HCT116 (cell line): ENCODE data around the gene HNRNPH1. TPM values are rescaled to one million over a fixed set of nuclear protein-coding genes. Genes with fewer than 3 reads are reported as not detected.

Experiments
- ATAC-seq: fragments of 200-7000 bp; cut with Tn5 transposase; 2 replicates; pipeline ENCODE4 v1.9.1; 2020; ENCODE audit warnings: mild to moderate bottlenecking, moderate library complexity
- BruUV-seq: library from RNA; stranded (reverse); fragments of 400-500 nt; replicated peaks from 2 replicates; lab custom pipeline; 2021; lab: Mats Ljungman, UMichigan
- CTCF ChIA-PET: fragments of 300-600 bp; sonication (Branson Sonifier 250); formaldehyde crosslinking; loops from one replicate; lab custom pipeline; 2021; ENCODE audit warnings: antibody characterized with exemption; lab: Charles Lee
- POLR2A ChIA-PET: fragments of 300-600, 350-600 bp; sonication (Branson Sonifier 250); formaldehyde crosslinking; loops from one replicate; lab custom pipeline; 2021; ENCODE audit warnings: antibody characterized with exemption; lab: Charles Lee
- RAD21 ChIA-PET, 2 experiments: fragments of 300-600 bp; sonication (Branson Sonifier 250); formaldehyde crosslinking; loops; one replicate each; lab custom pipeline; 2023; ENCODE audit warnings: low total read pairs in 2 of 2; ENCODE audit not compliant: uncharacterized antibody in 2 of 2, unreplicated experiment in 2 of 2, low non-redundant PET in 1 of 2; lab: Charles Lee
- DNase-seq: peaks from one replicate; pipeline ENCODE4 v3.0.0-alpha.2; 2010; ENCODE audit warnings: low read depth, low spot score
- H2AFZ ChIP-seq: fragments of 200-600 bp; shearing (Covaris generic), sonication (generic); 2 replicates; pipeline ENCODE4 v1.6.1; 2017; ENCODE audit warnings: low read depth, mixed run types, mixed read lengths, antibody characterized with exemption, low read length; ENCODE audit not compliant: poor library complexity, severe bottlenecking
- H3K27ac ChIP-seq: 2 replicates; pipeline ENCODE4 v1.5.1; 2012; ENCODE audit warnings: low read depth, low read length
- H3K27me3 ChIP-seq: fragments of 200-600 bp; sonication (generic); 2 replicates; pipeline ENCODE4 v1.6.1; 2016; ENCODE audit warnings: mixed run types, low read length, mixed read lengths; ENCODE audit not compliant: insufficient read depth
- H3K36me3 ChIP-seq, 2 experiments: fragments of 200-500 bp in 1 of 2; fragments of 200-600 bp in 1 of 2; sonication (Bioruptor generic) in 1 of 2; sonication (generic) in 1 of 2; 2 replicates each; pipeline versions ENCODE4 v1.5.1 to v1.6.1; 2014 to 2016; ENCODE audit warnings: low read length in 2 of 2, inconsistent platforms in 1 of 2, mixed read lengths in 1 of 2, mixed run types in 1 of 2; ENCODE audit not compliant: insufficient read depth in 2 of 2, control insufficient read depth in 1 of 2
- H3K4me1 ChIP-seq, 2 experiments: fragments of 200-600 bp in 1 of 2; sonication (generic) in 1 of 2; 2 replicates each; pipeline versions ENCODE4 v1.5.1 to v1.6.1; 2012 to 2017; ENCODE audit warnings: low read length in 2 of 2, inconsistent platforms in 1 of 2, mild to moderate bottlenecking in 1 of 2, mixed read lengths in 1 of 2, mixed run types in 1 of 2, moderate library complexity in 1 of 2; ENCODE audit not compliant: insufficient read depth in 2 of 2, control insufficient read depth in 1 of 2
- H3K4me2 ChIP-seq: fragments of 200-600 bp; sonication (generic); 2 replicates; pipeline ENCODE4 v1.6.1; 2017; ENCODE audit warnings: mixed run types, low read length, mixed read lengths
- H3K4me3 ChIP-seq, 2 experiments: fragments of 200-600 bp in 1 of 2; sonication (generic) in 1 of 2; replicated peaks in 1 of 2; 2 replicates each; pipeline ENCODE4 v1.5.1; 2011 to 2016; ENCODE audit warnings: low read length in 2 of 2, control low read depth in 1 of 2, low read depth in 1 of 2, mild to moderate bottlenecking in 1 of 2, mixed read lengths in 1 of 2, mixed run types in 1 of 2
- H3K79me2 ChIP-seq: fragments of 200-600 bp; sonication (generic); 2 replicates; pipeline ENCODE4 v1.6.1; 2017; ENCODE audit warnings: mild to moderate bottlenecking, mixed run types, low read length, moderate library complexity, mixed read lengths; ENCODE audit not compliant: insufficient read depth
- H3K9ac ChIP-seq: fragments of 200-600 bp; sonication (generic); 2 replicates; pipeline ENCODE4 v1.6.1; 2016; ENCODE audit warnings: low read length, mixed read lengths
- H3K9me2 ChIP-seq: fragments of 200-600 bp; sonication (generic), shearing (Covaris generic); 2 replicates; pipeline ENCODE4 v1.6.1; 2017; ENCODE audit warnings: mixed run types, mild to moderate bottlenecking, moderate library complexity; ENCODE audit not compliant: insufficient read depth
- H3K9me3 ChIP-seq, 2 experiments: fragments of 200-500 bp in 1 of 2; fragments of 200-600 bp in 1 of 2; sonication (Bioruptor generic) in 1 of 2; sonication (generic) in 1 of 2; 2 replicates each; pipeline ENCODE4 v1.6.1; 2014 to 2017; ENCODE audit warnings: low read length in 2 of 2, mixed read lengths in 2 of 2, inconsistent platforms in 1 of 2, low read depth in 1 of 2, mild to moderate bottlenecking in 1 of 2, mixed run types in 1 of 2, moderate library complexity in 1 of 2; ENCODE audit not compliant: control insufficient read depth in 1 of 2, insufficient read depth in 1 of 2
- H4K20me1 ChIP-seq: fragments of 200-600 bp; sonication (generic), shearing (Covaris generic); 2 replicates; pipeline ENCODE4 v1.6.1; 2017; ENCODE audit warnings: mixed run types, mild to moderate bottlenecking, moderate library complexity; ENCODE audit not compliant: insufficient read depth
- CBX3 ChIP-seq: IDR thresholded peaks from 2 replicates; pipeline ENCODE4 v1.6.1; 2012; ENCODE audit warnings: low read depth
- CEBPB ChIP-seq: IDR thresholded peaks from 2 replicates; pipeline ENCODE4 v1.6.1; 2012; ENCODE audit warnings: low read depth
- EGR1 ChIP-seq: IDR thresholded peaks from 2 replicates; pipeline ENCODE4 v1.6.1; 2012; ENCODE audit warnings: low read depth
- ELF1 ChIP-seq: IDR thresholded peaks from 2 replicates; pipeline ENCODE4 v1.6.1; 2012; ENCODE audit warnings: low read depth, borderline replicate concordance
- EZH2 ChIP-seq: fragments of 200-600 bp; sonication (generic); IDR thresholded peaks from 2 replicates; pipeline ENCODE4 v1.6.1; 2017; ENCODE audit warnings: antibody characterized with exemption, mixed run types
- EZH2phosphoT487 ChIP-seq: fragments of 200-600 bp; IDR thresholded peaks from 2 replicates; pipeline ENCODE4 v1.6.1; 2018; ENCODE audit warnings: antibody characterized with exemption, borderline replicate concordance
- FOSL1 ChIP-seq: IDR thresholded peaks from 2 replicates; pipeline ENCODE4 v1.6.1; 2012; ENCODE audit warnings: low read depth
- JUND ChIP-seq: IDR thresholded peaks from 2 replicates; pipeline ENCODE4 v1.6.1; 2012
- POLR2AphosphoS5 ChIP-seq: IDR thresholded peaks from 2 replicates; pipeline ENCODE4 v1.6.1; 2011; ENCODE audit warnings: mild to moderate bottlenecking, low read depth, low read length, moderate library complexity
- RAD21 ChIP-seq: IDR thresholded peaks from 2 replicates; pipeline ENCODE4 v1.6.1; 2012; ENCODE audit warnings: low read depth, mild to moderate bottlenecking
- SRF ChIP-seq: IDR thresholded peaks from 2 replicates; pipeline ENCODE4 v1.6.1; 2012; ENCODE audit warnings: low read depth
- TCF7L2 ChIP-seq: IDR thresholded peaks from 2 replicates; pipeline ENCODE4 v1.7.0; 2011; ENCODE audit warnings: borderline replicate concordance, inconsistent platforms; ENCODE audit not compliant: insufficient read depth, insufficient read length; ENCODE audit errors: extremely low read depth
- YY1 ChIP-seq: IDR thresholded peaks from 2 replicates; pipeline ENCODE4 v1.6.1; 2011; ENCODE audit warnings: low read length, low read depth, moderate library complexity, mild to moderate bottlenecking; ENCODE audit not compliant: insufficient replicate concordance; ENCODE audit errors: extremely low read depth
- ZFX ChIP-seq: fragments of 450-650 bp; IDR thresholded peaks from 2 replicates; pipeline ENCODE4 v1.6.1; 2017
- ZNF274 ChIP-seq: fragments of 200-500 bp; sonication (Bioruptor generic); IDR thresholded peaks from 2 replicates; pipeline ENCODE4 v1.6.1; 2014; ENCODE audit warnings: mild to moderate bottlenecking, low read depth, low read length, inconsistent platforms
- intact Hi-C: fragments of 100-400 bp; cut with micrococcal nuclease; formaldehyde crosslinking; loops from 2 replicates; pipeline ENCODE4 v1.10.0; 2022
- total RNA-seq: library from RNA; stranded (reverse); gene quantifications from one replicate; pipeline ENCODE4 v1.2.1, GENCODE V29; 2021; ENCODE audit not compliant: unreplicated experiment
- TF ChIP-seq, protein P1 (sequence below): IDR thresholded peaks from 2 replicates; pipeline ENCODE4 v1.6.1; 2012
- TF ChIP-seq, protein P2 (sequence below): IDR thresholded peaks from 2 replicates; pipeline ENCODE4 v1.6.1; 2012
- TF ChIP-seq, protein P3 (sequence below), 3 experiments: fragments of 200-600 bp in 1 of 3; sonication (generic) in 1 of 3; IDR thresholded peaks in 2 of 3; conservative IDR thresholded peaks in 1 of 3; 2 replicates each; pipeline ENCODE4 v1.5.1; 2012 to 2017; ENCODE audit warnings: low read depth in 2 of 3, low read length in 2 of 3, antibody characterized with exemption in 1 of 3, borderline replicate concordance in 1 of 3, control low read depth in 1 of 3, mild to moderate bottlenecking in 1 of 3, mixed read lengths in 1 of 3, mixed run types in 1 of 3, moderate library complexity in 1 of 3; ENCODE audit not compliant: insufficient read depth in 1 of 3
- TF ChIP-seq, protein P4 (sequence below): IDR thresholded peaks from 2 replicates; pipeline ENCODE4 v1.6.1; 2011; ENCODE audit warnings: mild to moderate bottlenecking, low read length, moderate library complexity; ENCODE audit not compliant: insufficient replicate concordance; ENCODE audit errors: extremely low read depth
- TF ChIP-seq, protein P5 (sequence below): IDR thresholded peaks from 2 replicates; pipeline ENCODE4 v1.6.1; 2012; ENCODE audit warnings: low read depth

HNRNPH1 gene
- total RNA-seq, 1 experiment from 2014 or later = 788 TPM

DNA sequence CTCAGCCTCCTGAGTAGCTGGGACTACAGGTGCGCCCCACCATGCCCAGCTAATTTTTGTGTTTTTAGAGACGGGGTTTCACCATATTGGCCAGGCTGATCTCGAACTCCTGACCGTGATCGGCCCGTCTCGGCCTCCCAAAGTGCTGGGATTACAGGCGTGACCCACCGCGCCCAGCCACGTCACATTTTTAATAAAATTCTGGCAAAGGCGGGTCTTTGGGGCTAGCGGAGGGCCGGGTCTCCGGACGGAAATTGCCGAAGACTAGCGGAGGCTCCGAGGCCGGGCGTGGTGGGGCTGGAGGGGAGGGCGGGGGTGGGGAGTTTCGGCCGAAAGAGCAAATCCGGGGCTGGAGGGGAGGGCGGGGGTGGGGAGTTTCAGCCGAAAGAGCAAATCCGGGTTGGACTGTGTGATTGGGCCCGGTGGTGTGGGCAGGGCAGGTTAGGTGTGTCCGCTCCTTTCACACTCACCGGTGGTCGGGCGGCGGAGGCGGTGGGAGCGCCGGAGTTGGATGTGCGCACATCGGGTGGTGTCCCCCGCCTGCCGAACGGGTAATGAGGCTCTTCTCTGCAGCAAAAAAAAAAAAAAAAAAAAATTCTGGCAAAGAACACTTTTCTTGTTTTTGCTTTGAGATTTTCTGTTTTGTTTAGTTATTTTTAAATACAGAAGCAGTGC lies 46.0 kb downstream of the HNRNPH1 start:
- TF ChIP-seq ZNF274 (no peak), JUND (no peak), POLR2AphosphoS5 (no peak), YY1 (no peak), ZFX (no peak), CEBPB (no peak), FOSL1 (no peak), EZH2phosphoT487 (no peak), EGR1 (no peak), EZH2 (no peak), ELF1 (no peak), RAD21 (no peak), CBX3 (no peak), TCF7L2 (no peak), SRF (no peak)
- TF ChIP-seq, protein P1, sequence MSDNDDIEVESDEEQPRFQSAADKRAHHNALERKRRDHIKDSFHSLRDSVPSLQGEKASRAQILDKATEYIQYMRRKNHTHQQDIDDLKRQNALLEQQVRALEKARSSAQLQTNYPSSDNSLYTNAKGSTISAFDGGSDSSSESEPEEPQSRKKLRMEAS = no peak
- TF ChIP-seq, protein P2, sequence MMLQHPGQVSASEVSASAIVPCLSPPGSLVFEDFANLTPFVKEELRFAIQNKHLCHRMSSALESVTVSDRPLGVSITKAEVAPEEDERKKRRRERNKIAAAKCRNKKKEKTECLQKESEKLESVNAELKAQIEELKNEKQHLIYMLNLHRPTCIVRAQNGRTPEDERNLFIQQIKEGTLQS = no peak
- TF ChIP-seq, protein P3, sequence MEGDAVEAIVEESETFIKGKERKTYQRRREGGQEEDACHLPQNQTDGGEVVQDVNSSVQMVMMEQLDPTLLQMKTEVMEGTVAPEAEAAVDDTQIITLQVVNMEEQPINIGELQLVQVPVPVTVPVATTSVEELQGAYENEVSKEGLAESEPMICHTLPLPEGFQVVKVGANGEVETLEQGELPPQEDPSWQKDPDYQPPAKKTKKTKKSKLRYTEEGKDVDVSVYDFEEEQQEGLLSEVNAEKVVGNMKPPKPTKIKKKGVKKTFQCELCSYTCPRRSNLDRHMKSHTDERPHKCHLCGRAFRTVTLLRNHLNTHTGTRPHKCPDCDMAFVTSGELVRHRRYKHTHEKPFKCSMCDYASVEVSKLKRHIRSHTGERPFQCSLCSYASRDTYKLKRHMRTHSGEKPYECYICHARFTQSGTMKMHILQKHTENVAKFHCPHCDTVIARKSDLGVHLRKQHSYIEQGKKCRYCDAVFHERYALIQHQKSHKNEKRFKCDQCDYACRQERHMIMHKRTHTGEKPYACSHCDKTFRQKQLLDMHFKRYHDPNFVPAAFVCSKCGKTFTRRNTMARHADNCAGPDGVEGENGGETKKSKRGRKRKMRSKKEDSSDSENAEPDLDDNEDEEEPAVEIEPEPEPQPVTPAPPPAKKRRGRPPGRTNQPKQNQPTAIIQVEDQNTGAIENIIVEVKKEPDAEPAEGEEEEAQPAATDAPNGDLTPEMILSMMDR (IDR thresholded peaks at IDR 0.05 in 2 of 3, conservative IDR thresholded peaks at IDR 0.05 in 1 of 3; ENCODE audit: borderline replicate concordance in 1 of 3, insufficient read depth in 1 of 3, low read depth in 2 of 3, low read length in 2 of 3) = no peak
- TF ChIP-seq, protein P4, sequence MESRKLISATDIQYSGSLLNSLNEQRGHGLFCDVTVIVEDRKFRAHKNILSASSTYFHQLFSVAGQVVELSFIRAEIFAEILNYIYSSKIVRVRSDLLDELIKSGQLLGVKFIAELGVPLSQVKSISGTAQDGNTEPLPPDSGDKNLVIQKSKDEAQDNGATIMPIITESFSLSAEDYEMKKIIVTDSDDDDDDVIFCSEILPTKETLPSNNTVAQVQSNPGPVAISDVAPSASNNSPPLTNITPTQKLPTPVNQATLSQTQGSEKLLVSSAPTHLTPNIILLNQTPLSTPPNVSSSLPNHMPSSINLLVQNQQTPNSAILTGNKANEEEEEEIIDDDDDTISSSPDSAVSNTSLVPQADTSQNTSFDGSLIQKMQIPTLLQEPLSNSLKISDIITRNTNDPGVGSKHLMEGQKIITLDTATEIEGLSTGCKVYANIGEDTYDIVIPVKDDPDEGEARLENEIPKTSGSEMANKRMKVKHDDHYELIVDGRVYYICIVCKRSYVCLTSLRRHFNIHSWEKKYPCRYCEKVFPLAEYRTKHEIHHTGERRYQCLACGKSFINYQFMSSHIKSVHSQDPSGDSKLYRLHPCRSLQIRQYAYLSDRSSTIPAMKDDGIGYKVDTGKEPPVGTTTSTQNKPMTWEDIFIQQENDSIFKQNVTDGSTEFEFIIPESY = no peak
- TF ChIP-seq, protein P5, sequence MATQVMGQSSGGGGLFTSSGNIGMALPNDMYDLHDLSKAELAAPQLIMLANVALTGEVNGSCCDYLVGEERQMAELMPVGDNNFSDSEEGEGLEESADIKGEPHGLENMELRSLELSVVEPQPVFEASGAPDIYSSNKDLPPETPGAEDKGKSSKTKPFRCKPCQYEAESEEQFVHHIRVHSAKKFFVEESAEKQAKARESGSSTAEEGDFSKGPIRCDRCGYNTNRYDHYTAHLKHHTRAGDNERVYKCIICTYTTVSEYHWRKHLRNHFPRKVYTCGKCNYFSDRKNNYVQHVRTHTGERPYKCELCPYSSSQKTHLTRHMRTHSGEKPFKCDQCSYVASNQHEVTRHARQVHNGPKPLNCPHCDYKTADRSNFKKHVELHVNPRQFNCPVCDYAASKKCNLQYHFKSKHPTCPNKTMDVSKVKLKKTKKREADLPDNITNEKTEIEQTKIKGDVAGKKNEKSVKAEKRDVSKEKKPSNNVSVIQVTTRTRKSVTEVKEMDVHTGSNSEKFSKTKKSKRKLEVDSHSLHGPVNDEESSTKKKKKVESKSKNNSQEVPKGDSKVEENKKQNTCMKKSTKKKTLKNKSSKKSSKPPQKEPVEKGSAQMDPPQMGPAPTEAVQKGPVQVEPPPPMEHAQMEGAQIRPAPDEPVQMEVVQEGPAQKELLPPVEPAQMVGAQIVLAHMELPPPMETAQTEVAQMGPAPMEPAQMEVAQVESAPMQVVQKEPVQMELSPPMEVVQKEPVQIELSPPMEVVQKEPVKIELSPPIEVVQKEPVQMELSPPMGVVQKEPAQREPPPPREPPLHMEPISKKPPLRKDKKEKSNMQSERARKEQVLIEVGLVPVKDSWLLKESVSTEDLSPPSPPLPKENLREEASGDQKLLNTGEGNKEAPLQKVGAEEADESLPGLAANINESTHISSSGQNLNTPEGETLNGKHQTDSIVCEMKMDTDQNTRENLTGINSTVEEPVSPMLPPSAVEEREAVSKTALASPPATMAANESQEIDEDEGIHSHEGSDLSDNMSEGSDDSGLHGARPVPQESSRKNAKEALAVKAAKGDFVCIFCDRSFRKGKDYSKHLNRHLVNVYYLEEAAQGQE = no peak
- Histone ChIP-seq H3K4me3 (no peak overlapping the region), H3K36me3 (peaks cover 10 to 22% of the 10 kb centered on the region in 2 experiments; a peak in 3 of 4 replicates), H3K27ac (no peak overlapping the region), H3K4me2 (no peak overlapping the region), H3K9ac (no peak overlapping the region), H3K4me1 (no peaks in the 10 kb centered on the region), H3K79me2 (no peaks in the 10 kb centered on the region), H3K27me3 (no peaks in the 10 kb centered on the region), H3K9me2 (no peaks in the 10 kb centered on the region), H4K20me1 (no peaks in the 10 kb centered on the region), H3K9me3 (no peaks in the 10 kb centered on the region), H2AFZ (no peak overlapping the region)
- BruUV-seq = no TSS peak
- ChIA-PET POLR2A (no interaction called here), RAD21 (no interaction called here), CTCF (no interaction called here)
- intact Hi-C loops = no loop called here
- ATAC-seq (no peak), DNase-seq (no peak)
